Cardiac ventricle fibroblast (primary cell): ENCODE measurements around the gene HLA-DOA. TPM values are rescaled to one million over a fixed set of nuclear protein-coding genes. Genes with fewer than 3 reads are reported as not detected.

Source experiments
- total RNA-seq: library from RNA; depleted of rRNA; stranded (reverse); fragments of >200 nt; gene quantifications from 2 replicates; pipeline ENCODE4 v1.2.3, GENCODE V29; 2015

The HLA-DOA gene
- total RNA-seq: 0.12 TPM in 1 of 2 replicates, not detected in the other

GRCh38 chr6:33008944-33009861 lies at the start of gene HLA-DOA:
Gene HLA-DOA, minus strand, starts transcription at chr6:33009591.

GRCh38 chr6:32968093-32968866 lies 41.1 kb downstream of the HLA-DOA start, which contains the start of gene BRD2:
Gene BRD2, plus strand, starts transcription at chr6:32968594. Its CDS starts 4,305 bp downstream, at chr6:32972899.

Other genes starting within 250 kb of the HLA-DOA start
- gene HLA-DQB2, start 246.1 kb downstream of the HLA-DOA start, total RNA-seq: not detected in 2 replicates
- 0.56 and 1.1 TPM in 2 replicates for gene HLA-DOB, start 192.6 kb downstream of the HLA-DOA start, total RNA-seq
- gene TAP2, start 170.9 kb downstream of the HLA-DOA start, total RNA-seq: 9.0 and 14.5 TPM in 2 replicates
- 44.7 and 54.2 TPM in 2 replicates for gene PSMB8, start 165.5 kb downstream of the HLA-DOA start, total RNA-seq
- 19.2 and 19.4 TPM in 2 replicates for gene TAP1, start 155.9 kb downstream of the HLA-DOA start, total RNA-seq
- gene PSMB9, start 155.4 kb downstream of the HLA-DOA start, total RNA-seq: 27.2 and 33.0 TPM in 2 replicates
- gene HLA-DMB, start 68.6 kb downstream of the HLA-DOA start, total RNA-seq: not detected in 2 replicates
- 3.9 and 4.2 TPM in 2 replicates for gene HLA-DMA, start 56.5 kb downstream of the HLA-DOA start, total RNA-seq
- 112 and 121 TPM in 2 replicates for gene BRD2, start 41.0 kb downstream of the HLA-DOA start, total RNA-seq
- 2.8 and 7.6 TPM in 2 replicates for gene HLA-DPA1, start 64.1 kb upstream of the HLA-DOA start, total RNA-seq
- gene HLA-DPB1, start 66.4 kb upstream of the HLA-DOA start, total RNA-seq: 4.1 and 10.1 TPM in 2 replicates
- gene COL11A2, start 182.9 kb upstream of the HLA-DOA start, total RNA-seq: 0.05 and 0.06 TPM in 2 replicates
- 19.2 and 20.3 TPM in 2 replicates for gene RXRB, start 191.1 kb upstream of the HLA-DOA start, total RNA-seq
- gene SLC39A7, start 191.3 kb upstream of the HLA-DOA start, total RNA-seq: 133 and 143 TPM in 2 replicates
- gene HSD17B8, start 195.1 kb upstream of the HLA-DOA start, total RNA-seq: 2.2 and 6.6 TPM in 2 replicates
- gene RING1, start 198.9 kb upstream of the HLA-DOA start, total RNA-seq: 13.6 and 13.9 TPM in 2 replicates